ACC112 (cell line): Measurements from ENCODE around the gene SECISBP2L.
"Not testable (repeated sequence)": the region's sequence is repeated elsewhere in the genome, so short reads cannot be mapped to it uniquely, and the experiment has no call there.

ENCODE experiments used
- H2AFZ ChIP-seq: fragments of 200-600 bp; sonication (generic); one replicate; pipeline ENCODE4 v1.6.0; 2017; ENCODE audit warnings: antibody characterized with exemption, low read length; ENCODE audit not compliant: unreplicated experiment
- H3K27ac ChIP-seq: fragments of 200-600 bp; sonication (generic); 2 replicates; pipeline ENCODE4 v1.5.1; 2014; ENCODE audit warnings: low read depth, mild to moderate bottlenecking, antibody characterized with exemption, low read length, moderate library complexity
- H3K27me3 ChIP-seq: fragments of 200-600 bp; sonication (generic); 2 replicates; pipeline ENCODE4 v1.6.1; 2014; ENCODE audit warnings: mild to moderate bottlenecking, antibody characterized with exemption, low read length, moderate library complexity, mixed read lengths; ENCODE audit not compliant: insufficient read depth
- H3K36me3 ChIP-seq: fragments of 200-600 bp; sonication (generic); 2 replicates; pipeline ENCODE4 v1.6.1; 2016; ENCODE audit warnings: mild to moderate bottlenecking, antibody characterized with exemption, low read length, moderate library complexity, mixed read lengths; ENCODE audit not compliant: insufficient read depth
- H3K4me1 ChIP-seq: fragments of 200-600 bp; sonication (generic); one replicate; pipeline ENCODE4 v1.6.1; 2016; ENCODE audit warnings: low read length, mixed read lengths; ENCODE audit not compliant: insufficient read depth, unreplicated experiment, control insufficient read depth
- H3K4me3 ChIP-seq: fragments of 200-600 bp; sonication (generic); 2 replicates; pipeline ENCODE4 v1.5.1; 2014; ENCODE audit warnings: mild to moderate bottlenecking, low read depth, low read length
- H3K79me2 ChIP-seq: fragments of 200-600 bp; sonication (generic); one replicate; pipeline ENCODE4 v1.6.0; 2016; ENCODE audit warnings: low read length; ENCODE audit not compliant: control insufficient read depth, unreplicated experiment, insufficient read depth

The SECISBP2L gene

GRCh38 chr15:49075881-49076280 lies 29.6 kb upstream of the SECISBP2L start:
- Histone ChIP-seq H3K27ac (no peak overlapping the region), H3K27me3 (no peaks in the 10 kb centered on the region), H2AFZ (no peak overlapping the region), H3K4me1 (no peaks in the 10 kb centered on the region), H3K36me3 (no peaks in the 10 kb centered on the region), H3K79me2 (no peaks in the 10 kb centered on the region), H3K4me3 (no peak overlapping the region)

GRCh38 chr15:49074589-49075287 lies 28.5 kb upstream of the SECISBP2L start:
- H3K4me1 ChIP-seq, H3K27me3 ChIP-seq, H3K36me3 ChIP-seq, H2AFZ ChIP-seq, H3K4me3 ChIP-seq, H3K27ac ChIP-seq, H3K79me2 ChIP-seq: not testable (repeated sequence)

GRCh38 chr15:49066372-49066771 lies 20.1 kb upstream of the SECISBP2L start:
- H3K36me3 ChIP-seq: no peaks in the 10 kb centered on the region
- H3K4me3 ChIP-seq: no peak overlapping the region
- H3K4me1 ChIP-seq: no peaks in the 10 kb centered on the region
- H3K79me2 ChIP-seq: no peaks in the 10 kb centered on the region
- no peak overlapping the region for H2AFZ ChIP-seq
- H3K27me3 ChIP-seq: peaks cover 7% of the 10 kb centered on the region; the same call in 1 of the 2 replicates
- no peak overlapping the region for H3K27ac ChIP-seq

GRCh38 chr15:49064884-49065283 lies 18.6 kb upstream of the SECISBP2L start:
- H3K4me1 ChIP-seq: peaks cover 6% of the 10 kb centered on the region
- H3K27ac ChIP-seq: no peak overlapping the region
- no peak overlapping the region for H2AFZ ChIP-seq
- H3K4me3 ChIP-seq: no peak overlapping the region
- H3K27me3 ChIP-seq: peaks cover 6% of the 10 kb centered on the region; the same call in 1 of the 2 replicates
- H3K36me3 ChIP-seq: no peaks in the 10 kb centered on the region
- H3K79me2 ChIP-seq: no peaks in the 10 kb centered on the region

GRCh38 chr15:49064281-49064653 lies 18.0 kb upstream of the SECISBP2L start:
- Histone ChIP-seq H3K79me2 (no peaks in the 10 kb centered on the region), H3K27ac (no peak overlapping the region), H3K4me1 (peaks cover 6% of the 10 kb centered on the region), H3K36me3 (no peaks in the 10 kb centered on the region), H2AFZ (no peak overlapping the region), H3K4me3 (no peak overlapping the region), H3K27me3 (no peaks in the 10 kb centered on the region)

GRCh38 chr15:49063402-49064280 lies 17.4 kb upstream of the SECISBP2L start:
- H2AFZ ChIP-seq: no peak overlapping the region

GRCh38 chr15:49062900-49063299 lies 16.7 kb upstream of the SECISBP2L start:
- no peaks in the 10 kb centered on the region for H3K27me3 ChIP-seq
- H3K36me3 ChIP-seq: no peaks in the 10 kb centered on the region
- H3K79me2 ChIP-seq: no peaks in the 10 kb centered on the region
- H3K4me3 ChIP-seq: no peak overlapping the region
- H3K27ac ChIP-seq: no peak overlapping the region
- H2AFZ ChIP-seq: no peak overlapping the region
- peaks cover 6% of the 10 kb centered on the region for H3K4me1 ChIP-seq

More at GRCh38 chr15:49063402-49064280, 17.4 kb upstream of the SECISBP2L start:
- Histone ChIP-seq H3K36me3 (no peaks in the 10 kb centered on the region), H3K4me3 (no peak overlapping the region), H3K27ac (no peak overlapping the region), H3K27me3 (no peaks in the 10 kb centered on the region), H3K79me2 (no peaks in the 10 kb centered on the region), H3K4me1 (peaks cover 6% of the 10 kb centered on the region)

GRCh38 chr15:49060710-49061495 lies 14.7 kb upstream of the SECISBP2L start:
- no peaks in the 10 kb centered on the region for H3K27me3 ChIP-seq
- H3K4me3 ChIP-seq: no peak overlapping the region
- H2AFZ ChIP-seq: no peak overlapping the region
- H3K27ac ChIP-seq: no peak overlapping the region
- H3K79me2 ChIP-seq: no peaks in the 10 kb centered on the region
- H3K36me3 ChIP-seq: no peaks in the 10 kb centered on the region
- peaks cover 6% of the 10 kb centered on the region for H3K4me1 ChIP-seq

- no peaks in the 10 kb centered on the region for H3K27me3 ChIP-seq
- H3K27ac ChIP-seq: no peak overlapping the region
- no peak overlapping the region for H3K4me3 ChIP-seq
- no peaks in the 10 kb centered on the region for H3K36me3 ChIP-seq
- H2AFZ ChIP-seq: no peak overlapping the region
- no peaks in the 10 kb centered on the region for H3K79me2 ChIP-seq
- peaks cover 6% of the 10 kb centered on the region for H3K4me1 ChIP-seq
Observed at GRCh38 chr15:49059491-49059890, 13.2 kb upstream of the SECISBP2L start.

- Histone ChIP-seq H3K27ac (no peak overlapping the region), H2AFZ (no peak overlapping the region), H3K36me3 (no peaks in the 10 kb centered on the region), H3K4me3 (no peak overlapping the region), H3K79me2 (no peaks in the 10 kb centered on the region), H3K4me1 (peaks cover 6% of the 10 kb centered on the region), H3K27me3 (no peaks in the 10 kb centered on the region)
Observed at GRCh38 chr15:49058559-49058958, 12.3 kb upstream of the SECISBP2L start.
